Colonic mucosa (tissue), 4 donors: ENCODE results near the gene SLC35F1. TPM values are rescaled to one million over a fixed set of nuclear protein-coding genes. Genes with fewer than 3 reads are reported as not detected.

Experiments
- DNase-seq: peaks from one replicate; pipeline ENCODE4 v3.0.0-alpha.2; 2020
- H3K27ac ChIP-seq: fragments of 200-600 bp; one replicate; pipeline ENCODE4 v1.8.0; 2021
- H3K27me3 ChIP-seq: fragments of 200-600 bp; one replicate; pipeline ENCODE4 v1.8.0; 2021
- H3K36me3 ChIP-seq: fragments of 200-600 bp; one replicate; pipeline ENCODE4 v1.8.0; 2021
- H3K4me1 ChIP-seq: fragments of 200-600 bp; one replicate; pipeline ENCODE4 v1.8.0; 2021; ENCODE audit warnings: mild to moderate bottlenecking
- H3K4me3 ChIP-seq: fragments of 200-600 bp; one replicate; pipeline ENCODE4 v1.8.0; 2021
- H3K9ac ChIP-seq, 2 donors: one replicate each; pipeline ENCODE4 v1.7.0; 2013; ENCODE audit warnings: control low read depth in 2 of 2, low read depth in 2 of 2, low read length in 2 of 2
- H3K9me3 ChIP-seq: fragments of 200-600 bp; one replicate; pipeline ENCODE4 v1.8.0; 2021
- CTCF ChIP-seq: fragments of 200-600 bp; IDR thresholded peaks from one replicate; pipeline ENCODE4 v1.8.0; 2022; ENCODE audit warnings: antibody characterized with exemption, mild to moderate bottlenecking
- intact Hi-C: fragments of 100-400 bp; cut with DNase I; formaldehyde crosslinking; loops from one replicate; pipeline ENCODE4 v1.14.1; 2022
- total RNA-seq, 2 donors: library from RNA; stranded (reverse); fragmentation: NEBNext Ultra II Directional in 1 of 2; extraction: Animal tissue kit (Norgen Biotek cat#: 25700) in 1 of 2; gene quantifications; one replicate each; pipeline ENCODE4 v1.2.1, GENCODE V29; 2021
- donor health status: healthy.
- donor health status: DM: no; HTN: no; CAD: no.
- donor health status: DM: no; HTN: no; CAD: no.

The SLC35F1 gene
- total RNA-seq, 2 donors from 2014 or later: 0.25 to 1.1 TPM

GRCh38 chr6:118313762-118314161 is 406.7 kb downstream of the SLC35F1 start:
- Histone ChIP-seq H3K27me3 (no peaks in the 10 kb centered on the region), H3K4me3 (no peak overlapping the region), H3K9ac (no peak overlapping the region), H3K4me1 (no peaks in the 10 kb centered on the region), H3K9me3 (no peaks in the 10 kb centered on the region), H3K27ac (no peak overlapping the region), H3K36me3 (no peaks in the 10 kb centered on the region)
- no peak for DNase-seq
- TF ChIP-seq CTCF: no peak
- intact Hi-C loops: no loop called here

GRCh38 chr6:118316796-118317384 is 409.8 kb downstream of the SLC35F1 start:
- TF ChIP-seq CTCF: no peak
- no peaks in the 10 kb centered on the region for H3K27me3 ChIP-seq
- H3K9ac ChIP-seq: no peak overlapping the region
- no peaks in the 10 kb centered on the region for H3K9me3 ChIP-seq
- DNase-seq: no peak
- H3K27ac ChIP-seq: no peak overlapping the region
- intact Hi-C loops: no loop called here
- no peaks in the 10 kb centered on the region for H3K4me1 ChIP-seq
- H3K4me3 ChIP-seq: no peak overlapping the region
- no peaks in the 10 kb centered on the region for H3K36me3 ChIP-seq

- no peak for TF ChIP-seq CTCF
- Histone ChIP-seq H3K9ac (no peak overlapping the region), H3K4me1 (no peaks in the 10 kb centered on the region), H3K27me3 (no peaks in the 10 kb centered on the region), H3K27ac (no peak overlapping the region), H3K36me3 (no peaks in the 10 kb centered on the region), H3K9me3 (no peaks in the 10 kb centered on the region), H3K4me3 (no peak overlapping the region)
- intact Hi-C loops: no loop called here
- no peak for DNase-seq
These were observed 410.8 kb downstream of the SLC35F1 start for GRCh38 chr6:118317581-118318563.

GRCh38 chr6:118318648-118319047 is 411.6 kb downstream of the SLC35F1 start:
- no peak for TF ChIP-seq CTCF
- H3K4me1 ChIP-seq: no peaks in the 10 kb centered on the region
- intact Hi-C loops: no loop called here
- DNase-seq: no peak
- H3K9me3 ChIP-seq: no peaks in the 10 kb centered on the region
- H3K36me3 ChIP-seq: no peaks in the 10 kb centered on the region
- no peaks in the 10 kb centered on the region for H3K27me3 ChIP-seq
- H3K27ac ChIP-seq: no peak overlapping the region
- H3K4me3 ChIP-seq: no peak overlapping the region
- no peak overlapping the region for H3K9ac ChIP-seq

GRCh38 chr6:118319416-118319815 is 412.4 kb downstream of the SLC35F1 start:
- H3K4me1 ChIP-seq: no peaks in the 10 kb centered on the region
- intact Hi-C loops: no loop called here
- H3K27me3 ChIP-seq: no peaks in the 10 kb centered on the region
- no peak for TF ChIP-seq CTCF
- no peaks in the 10 kb centered on the region for H3K9me3 ChIP-seq
- no peak overlapping the region for H3K9ac ChIP-seq
- DNase-seq: no peak
- no peak overlapping the region for H3K27ac ChIP-seq
- H3K4me3 ChIP-seq: no peak overlapping the region
- H3K36me3 ChIP-seq: no peaks in the 10 kb centered on the region
